Measurements from ENCODE around the gene MYO5B.
"Not testable (repeated sequence)": the region's sequence is repeated elsewhere in the genome, so short reads cannot be mapped to it uniquely, and the experiment has no call there.

MYO5B gene

DNA sequence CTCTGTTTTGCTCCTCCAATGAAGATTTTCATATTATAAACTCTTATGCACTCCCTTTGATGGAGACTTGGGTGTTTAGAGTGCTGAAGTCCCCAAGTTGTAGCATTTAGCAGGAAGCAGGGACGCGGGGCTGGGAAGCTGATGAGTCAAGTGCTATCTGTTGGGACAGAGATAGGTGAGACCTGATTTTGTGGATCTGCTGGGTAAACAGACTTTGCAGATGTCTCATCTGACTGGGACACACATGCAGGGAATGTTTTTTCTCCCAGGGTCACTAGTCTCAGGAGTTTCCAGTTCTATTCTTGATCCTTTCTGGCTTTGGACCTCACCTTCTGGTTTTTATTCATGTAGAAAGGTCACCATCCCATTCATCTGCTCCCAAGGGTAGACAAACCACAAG is 301.9 kb downstream of the MYO5B start:
- Histone ChIP-seq H3K79me2 (ENCODE audit: insufficient read depth, low read length) (no peaks in the 10 kb centered on the region), H3K9me2 (replicated peaks; ENCODE audit: insufficient read depth, low read length) (no peaks in the 10 kb centered on the region), H3K4me3 (ENCODE audit: insufficient read depth, low read length, poor library complexity, severe bottlenecking) (no peak overlapping the region), H3F3A (ENCODE audit: insufficient read depth) (no peaks in the 10 kb centered on the region), H3K27me3 (ENCODE audit: low read length) (no peaks in the 10 kb centered on the region), H2AFZ (ENCODE audit: low read depth, low read length, severe bottlenecking) (no peak overlapping the region), H3K27ac (ENCODE audit: low read depth, low read length) (no peak overlapping the region), H3K9ac (ENCODE audit: low read length) (no peak overlapping the region), H3K9me3 (ENCODE audit: insufficient read depth, low read length) (no peaks in the 10 kb centered on the region), H3K4me2 (ENCODE audit: low read depth, low read length, poor library complexity, severe bottlenecking) (no peak overlapping the region), H3K36me3 (ENCODE audit: low read length) (no peaks in the 10 kb centered on the region), H4K20me1 (ENCODE audit: low read depth, low read length) (no peaks in the 10 kb centered on the region)
- TF ChIP-seq EZH2phosphoT487 (conservative IDR thresholded peaks at IDR 0.05; ENCODE audit: low read length) = no peak
- TF ChIP-seq, protein P1, sequence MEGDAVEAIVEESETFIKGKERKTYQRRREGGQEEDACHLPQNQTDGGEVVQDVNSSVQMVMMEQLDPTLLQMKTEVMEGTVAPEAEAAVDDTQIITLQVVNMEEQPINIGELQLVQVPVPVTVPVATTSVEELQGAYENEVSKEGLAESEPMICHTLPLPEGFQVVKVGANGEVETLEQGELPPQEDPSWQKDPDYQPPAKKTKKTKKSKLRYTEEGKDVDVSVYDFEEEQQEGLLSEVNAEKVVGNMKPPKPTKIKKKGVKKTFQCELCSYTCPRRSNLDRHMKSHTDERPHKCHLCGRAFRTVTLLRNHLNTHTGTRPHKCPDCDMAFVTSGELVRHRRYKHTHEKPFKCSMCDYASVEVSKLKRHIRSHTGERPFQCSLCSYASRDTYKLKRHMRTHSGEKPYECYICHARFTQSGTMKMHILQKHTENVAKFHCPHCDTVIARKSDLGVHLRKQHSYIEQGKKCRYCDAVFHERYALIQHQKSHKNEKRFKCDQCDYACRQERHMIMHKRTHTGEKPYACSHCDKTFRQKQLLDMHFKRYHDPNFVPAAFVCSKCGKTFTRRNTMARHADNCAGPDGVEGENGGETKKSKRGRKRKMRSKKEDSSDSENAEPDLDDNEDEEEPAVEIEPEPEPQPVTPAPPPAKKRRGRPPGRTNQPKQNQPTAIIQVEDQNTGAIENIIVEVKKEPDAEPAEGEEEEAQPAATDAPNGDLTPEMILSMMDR (IDR thresholded peaks at IDR 0.05; ENCODE audit: insufficient read depth, low read length, poor library complexity, severe bottlenecking) = no peak

DNA sequence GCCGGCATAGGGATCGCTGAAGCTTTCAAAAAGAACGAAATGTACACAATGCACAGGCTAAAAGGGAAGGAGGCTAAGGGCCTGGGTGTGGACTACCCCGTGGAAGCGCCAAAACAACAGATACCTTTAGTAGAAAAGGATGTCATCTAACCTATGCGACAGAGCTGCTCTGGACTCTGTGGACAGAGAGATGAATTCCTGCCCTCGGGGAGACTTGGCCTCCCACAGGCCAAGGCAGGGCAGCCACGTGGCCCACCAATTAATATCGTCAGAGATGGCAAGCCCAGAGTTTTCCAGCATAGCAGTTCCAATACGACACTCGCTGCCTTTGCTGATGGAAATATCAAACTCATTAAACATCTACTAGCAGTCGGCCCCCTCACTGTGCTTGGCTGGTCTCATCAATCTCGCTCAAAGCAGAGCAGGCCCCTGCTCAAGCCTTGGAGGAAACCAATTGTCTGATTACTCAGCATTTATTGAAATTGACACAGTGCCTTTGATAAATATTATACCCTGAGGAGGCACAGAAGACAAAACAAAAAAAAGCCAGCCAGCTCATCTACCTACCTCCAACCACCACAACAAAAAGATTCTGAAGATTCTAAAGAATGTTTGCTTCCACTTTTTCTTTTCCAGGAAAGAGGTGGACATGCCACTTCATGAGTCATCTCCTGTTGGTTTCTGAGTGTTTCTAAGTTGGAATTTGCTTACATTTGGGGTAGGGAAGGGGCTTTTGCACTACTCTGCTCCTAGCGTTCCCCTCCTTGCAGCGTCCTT is 302.6 kb downstream of the MYO5B start:
- Histone ChIP-seq H3K9me2 (replicated peaks; ENCODE audit: insufficient read depth, low read length) (no peaks in the 10 kb centered on the region), H3K9me3 (ENCODE audit: insufficient read depth, low read length) (no peaks in the 10 kb centered on the region), H3K27ac (ENCODE audit: low read depth, low read length) (no peak overlapping the region), H3K27me3 (ENCODE audit: low read length) (no peaks in the 10 kb centered on the region), H2AFZ (ENCODE audit: low read depth, low read length, severe bottlenecking) (no peak overlapping the region), H3K4me3 (ENCODE audit: insufficient read depth, low read length, poor library complexity, severe bottlenecking) (no peak overlapping the region), H3K4me2 (ENCODE audit: low read depth, low read length, poor library complexity, severe bottlenecking) (no peak overlapping the region), H3K79me2 (ENCODE audit: insufficient read depth, low read length) (no peaks in the 10 kb centered on the region), H3K36me3 (ENCODE audit: low read length) (no peaks in the 10 kb centered on the region), H4K20me1 (ENCODE audit: low read depth, low read length) (no peaks in the 10 kb centered on the region), H3K9ac (ENCODE audit: low read length) (no peak overlapping the region), H3F3A (ENCODE audit: insufficient read depth) (no peaks in the 10 kb centered on the region)
- no peak for TF ChIP-seq EZH2phosphoT487 (conservative IDR thresholded peaks at IDR 0.05; ENCODE audit: low read length)
- TF ChIP-seq, protein P1 (IDR thresholded peaks at IDR 0.05; ENCODE audit: insufficient read depth, low read length, poor library complexity, severe bottlenecking) = no peak

DNA sequence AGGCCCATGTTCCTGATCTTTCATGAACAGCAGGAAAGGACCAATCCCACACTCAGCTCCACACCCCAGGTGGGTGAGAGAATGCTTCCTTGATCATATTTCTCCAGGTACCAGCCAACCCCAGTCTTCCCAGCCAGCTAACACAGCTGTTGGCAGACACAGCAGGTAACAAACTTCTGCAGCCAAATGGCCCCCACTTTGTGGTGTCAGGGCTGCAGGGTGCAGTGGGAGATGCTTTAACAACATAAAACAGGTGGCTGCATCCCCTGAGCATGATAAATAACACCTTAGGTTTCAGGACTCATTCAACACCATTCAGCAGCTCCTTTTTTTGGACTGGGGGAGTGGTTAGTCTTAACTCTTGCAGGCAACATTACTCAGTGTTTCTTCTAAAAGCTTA is 304.9 kb downstream of the MYO5B start:
- Histone ChIP-seq H3K27me3 (ENCODE audit: low read length) (no peaks in the 10 kb centered on the region), H3F3A (ENCODE audit: insufficient read depth) (no peaks in the 10 kb centered on the region), H3K36me3 (ENCODE audit: low read length) (no peaks in the 10 kb centered on the region), H3K9ac (ENCODE audit: low read length) (no peak overlapping the region), H4K20me1 (ENCODE audit: low read depth, low read length) (no peaks in the 10 kb centered on the region), H3K4me3 (ENCODE audit: insufficient read depth, low read length, poor library complexity, severe bottlenecking) (no peak overlapping the region), H3K27ac (ENCODE audit: low read depth, low read length) (no peak overlapping the region), H3K9me2 (replicated peaks; ENCODE audit: insufficient read depth, low read length) (no peaks in the 10 kb centered on the region), H3K79me2 (ENCODE audit: insufficient read depth, low read length) (no peaks in the 10 kb centered on the region), H3K4me2 (ENCODE audit: low read depth, low read length, poor library complexity, severe bottlenecking) (no peak overlapping the region), H3K9me3 (ENCODE audit: insufficient read depth, low read length) (no peaks in the 10 kb centered on the region), H2AFZ (ENCODE audit: low read depth, low read length, severe bottlenecking) (no peak overlapping the region)
- TF ChIP-seq, protein P1 (IDR thresholded peaks at IDR 0.05; ENCODE audit: insufficient read depth, low read length, poor library complexity, severe bottlenecking) = no peak
- no peak for TF ChIP-seq EZH2phosphoT487 (conservative IDR thresholded peaks at IDR 0.05; ENCODE audit: low read length)

DNA sequence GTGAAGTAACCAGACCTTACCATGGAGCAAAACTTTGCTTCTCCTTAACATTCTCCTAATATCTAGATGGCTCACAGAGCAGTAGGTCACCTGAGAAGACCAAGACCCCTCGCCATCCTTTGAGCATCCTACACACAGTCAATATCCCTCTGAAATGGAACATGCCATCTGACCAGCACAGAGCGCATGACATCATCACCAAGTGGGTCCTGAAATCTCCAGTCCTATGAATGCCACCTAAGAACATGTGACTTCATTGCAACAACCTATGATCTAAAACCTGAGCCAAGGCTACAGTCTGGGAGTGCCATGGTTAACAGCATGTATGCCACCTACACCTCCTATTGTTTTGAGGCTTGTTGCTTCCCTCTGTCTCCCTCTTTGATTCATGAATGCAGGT is 305.4 kb downstream of the MYO5B start:
- H3K27ac ChIP-seq (ENCODE audit: low read depth, low read length); H3K79me2 ChIP-seq (ENCODE audit: insufficient read depth, low read length); H3K27me3 ChIP-seq (ENCODE audit: low read length); H3K9ac ChIP-seq (ENCODE audit: low read length); H3K4me3 ChIP-seq (ENCODE audit: insufficient read depth, low read length, poor library complexity, severe bottlenecking); H3F3A ChIP-seq (ENCODE audit: insufficient read depth); H3K4me2 ChIP-seq (ENCODE audit: low read depth, low read length, poor library complexity, severe bottlenecking); H2AFZ ChIP-seq (ENCODE audit: low read depth, low read length, severe bottlenecking); H3K9me2 ChIP-seq (replicated peaks; ENCODE audit: insufficient read depth, low read length); H3K9me3 ChIP-seq (ENCODE audit: insufficient read depth, low read length); H4K20me1 ChIP-seq (ENCODE audit: low read depth, low read length); H3K36me3 ChIP-seq (ENCODE audit: low read length): not testable (repeated sequence)
